HepG2 (cell line): ENCODE measurements around the gene PIM3.

ENCODE experiments used
- RAD21 ChIP-seq: fragments of 450-650 bp; formaldehyde crosslinking; IDR thresholded peaks from 2 replicates; pipeline ENCODE4 v1.5.0; 2020; ENCODE audit warnings: mild to moderate bottlenecking
- YY1 ChIP-seq: IDR thresholded peaks from 2 replicates; pipeline ENCODE4 v1.6.1; 2011; ENCODE audit warnings: low read length, low read depth, moderate library complexity, mild to moderate bottlenecking; ENCODE audit not compliant: insufficient read depth, insufficient replicate concordance

GRCh38 chr22:49971232-49972162 lies 10.9 kb downstream of the PIM3 start:
- TF ChIP-seq RAD21 (CRISPR knock-in tag), result no peak
- no peak for TF ChIP-seq YY1
